ENCODE data around the gene TBX2. TPM values are rescaled to one million over a fixed set of nuclear protein-coding genes. Genes with fewer than 3 reads are reported as not detected.

The TBX2 gene
- total and polyA plus RNA-seq, 2 donors from 2014 or later: 66.4 to 122 TPM

GRCh38 chr17:61393904-61394629 lies 5.6 kb upstream of the TBX2 start:
- TF ChIP-seq, protein P1, sequence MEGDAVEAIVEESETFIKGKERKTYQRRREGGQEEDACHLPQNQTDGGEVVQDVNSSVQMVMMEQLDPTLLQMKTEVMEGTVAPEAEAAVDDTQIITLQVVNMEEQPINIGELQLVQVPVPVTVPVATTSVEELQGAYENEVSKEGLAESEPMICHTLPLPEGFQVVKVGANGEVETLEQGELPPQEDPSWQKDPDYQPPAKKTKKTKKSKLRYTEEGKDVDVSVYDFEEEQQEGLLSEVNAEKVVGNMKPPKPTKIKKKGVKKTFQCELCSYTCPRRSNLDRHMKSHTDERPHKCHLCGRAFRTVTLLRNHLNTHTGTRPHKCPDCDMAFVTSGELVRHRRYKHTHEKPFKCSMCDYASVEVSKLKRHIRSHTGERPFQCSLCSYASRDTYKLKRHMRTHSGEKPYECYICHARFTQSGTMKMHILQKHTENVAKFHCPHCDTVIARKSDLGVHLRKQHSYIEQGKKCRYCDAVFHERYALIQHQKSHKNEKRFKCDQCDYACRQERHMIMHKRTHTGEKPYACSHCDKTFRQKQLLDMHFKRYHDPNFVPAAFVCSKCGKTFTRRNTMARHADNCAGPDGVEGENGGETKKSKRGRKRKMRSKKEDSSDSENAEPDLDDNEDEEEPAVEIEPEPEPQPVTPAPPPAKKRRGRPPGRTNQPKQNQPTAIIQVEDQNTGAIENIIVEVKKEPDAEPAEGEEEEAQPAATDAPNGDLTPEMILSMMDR (IDR thresholded peaks at IDR 0.05; ENCODE audit: borderline replicate concordance, extremely low read depth, insufficient read depth): no peak
- Histone ChIP-seq H3K36me3 (ENCODE audit: control insufficient read depth in 2 of 3, insufficient read depth in 3 of 3, low read length in 3 of 3) (no peaks in the 10 kb centered on the region), H3K9me3 (ENCODE audit: control insufficient read depth in 2 of 3, insufficient read depth in 1 of 3, low read length in 3 of 3) (no peaks in the 10 kb centered on the region), H3K4me1 (ENCODE audit: control insufficient read depth in 2 of 3, insufficient read depth in 2 of 3, low read depth in 1 of 3, low read length in 3 of 3) (peaks cover 0 to 26% (median 6%) of the 10 kb centered on the region in 3 donors), H3K27ac (ENCODE audit: low read depth in 2 of 2, low read length in 2 of 2) (peak overlapping the region; percentile 85 to 95), H3K9ac (ENCODE audit: low read length in 3 of 3) (peak overlapping the region in 1 of 3 donors; percentile 46), H3K4me3 (ENCODE audit: low read length in 3 of 3) (no peak overlapping the region), H3K27me3 (ENCODE audit: control insufficient read depth, insufficient read depth, low read length) (peaks cover 4% of the 10 kb centered on the region)
- DNase-seq: peak in 3 of 5 donors; percentile 45 to 78 (median 56)
- FAIRE-seq: no peak
- intact Hi-C loops (cut with DNase I): no loop called here

GRCh38 chr17:61394630-61395408 lies 4.8 kb upstream of the TBX2 start:
- TF ChIP-seq, protein P1 (IDR thresholded peaks at IDR 0.05; ENCODE audit: borderline replicate concordance, extremely low read depth, insufficient read depth): no peak
- Histone ChIP-seq H3K9ac (ENCODE audit: low read length in 3 of 3) (peak overlapping the region in 1 of 3 donors; percentile 55), H3K9me3 (ENCODE audit: control insufficient read depth in 2 of 3, insufficient read depth in 1 of 3, low read length in 3 of 3) (no peaks in the 10 kb centered on the region), H3K27ac (ENCODE audit: low read depth in 2 of 2, low read length in 2 of 2) (peak overlapping the region; percentile 85 to 95), H3K27me3 (ENCODE audit: control insufficient read depth, insufficient read depth, low read length) (peaks cover 4% of the 10 kb centered on the region), H3K4me1 (ENCODE audit: control insufficient read depth in 2 of 3, insufficient read depth in 2 of 3, low read depth in 1 of 3, low read length in 3 of 3) (peaks cover 0 to 23% (median 6%) of the 10 kb centered on the region in 3 donors), H3K36me3 (ENCODE audit: control insufficient read depth in 2 of 3, insufficient read depth in 3 of 3, low read length in 3 of 3) (no peaks in the 10 kb centered on the region), H3K4me3 (ENCODE audit: low read length in 3 of 3) (peak overlapping the region in 1 of 3 donors; percentile 52)
- no peak for FAIRE-seq
- intact Hi-C loops (cut with DNase I): no loop called here
- no peak for DNase-seq

- peaks cover 0 to 23% (median 6%) of the 10 kb centered on the region in 3 donors for H3K4me1 ChIP-seq (ENCODE audit: control insufficient read depth in 2 of 3, insufficient read depth in 2 of 3, low read depth in 1 of 3, low read length in 3 of 3)
- H3K4me3 ChIP-seq (ENCODE audit: low read length in 3 of 3): peak overlapping the region; percentile 21 to 52 (median 24)
- DNase-seq (peak in 2 of 5 donors; percentile 39 to 67), FAIRE-seq (no peak)
- H3K9me3 ChIP-seq (ENCODE audit: control insufficient read depth in 2 of 3, insufficient read depth in 1 of 3, low read length in 3 of 3): no peaks in the 10 kb centered on the region
- peak overlapping the region; percentile 85 to 95 for H3K27ac ChIP-seq (ENCODE audit: low read depth in 2 of 2, low read length in 2 of 2)
- TF ChIP-seq, protein P1 (IDR thresholded peaks at IDR 0.05; ENCODE audit: borderline replicate concordance, extremely low read depth, insufficient read depth): no peak
- H3K9ac ChIP-seq (ENCODE audit: low read length in 3 of 3): peak overlapping the region in 2 of 3 donors; percentile 48 to 55
- peaks cover 4% of the 10 kb centered on the region for H3K27me3 ChIP-seq (ENCODE audit: control insufficient read depth, insufficient read depth, low read length)
- no peaks in the 10 kb centered on the region for H3K36me3 ChIP-seq (ENCODE audit: control insufficient read depth in 2 of 3, insufficient read depth in 3 of 3, low read length in 3 of 3)
- intact Hi-C loops (cut with DNase I): no loop called here
Observed at GRCh38 chr17:61395409-61395982, 4.1 kb upstream of the TBX2 start.

Measured in kidney (tissue), 14 donors.